Muscle layer of duodenum (tissue), 2 donors: ENCODE results near the gene TMEM63A.
"Not testable (repeated sequence)": the region's sequence is repeated elsewhere in the genome, so short reads cannot be mapped to it uniquely, and the experiment has no call there.

Experiments used
- H3K27ac ChIP-seq: one replicate; pipeline ENCODE4 v1.7.0; 2013; ENCODE audit warnings: mild to moderate bottlenecking, low read length
- H3K27me3 ChIP-seq: one replicate; pipeline ENCODE4 v1.7.0; 2013; ENCODE audit warnings: low read depth, mild to moderate bottlenecking, control low read depth, low read length
- H3K36me3 ChIP-seq, 2 donors: one replicate each; pipeline ENCODE4 v1.7.0; 2013; ENCODE audit warnings: low read length in 2 of 2, control low read depth in 1 of 2, mild to moderate bottlenecking in 1 of 2; ENCODE audit not compliant: insufficient read depth in 2 of 2, control insufficient read depth in 1 of 2
- H3K4me1 ChIP-seq, 2 donors: one replicate each; pipeline ENCODE4 v1.7.0; 2013; ENCODE audit warnings: low read length in 2 of 2, mild to moderate bottlenecking in 2 of 2, control low read depth in 1 of 2, moderate library complexity in 1 of 2; ENCODE audit not compliant: insufficient read depth in 2 of 2, control insufficient read depth in 1 of 2
- H3K4me3 ChIP-seq, 2 donors: one replicate each; pipeline ENCODE4 v1.7.0; 2013; ENCODE audit warnings: low read length in 2 of 2, low read depth in 1 of 2, mild to moderate bottlenecking in 1 of 2
- H3K9me3 ChIP-seq, 2 donors: one replicate each; pipeline ENCODE4 v1.7.0; 2013; ENCODE audit warnings: low read length in 2 of 2, control low read depth in 1 of 2, mild to moderate bottlenecking in 1 of 2; ENCODE audit not compliant: control insufficient read depth in 1 of 2
- donor health status: healthy.

Gene TMEM63A

DNA sequence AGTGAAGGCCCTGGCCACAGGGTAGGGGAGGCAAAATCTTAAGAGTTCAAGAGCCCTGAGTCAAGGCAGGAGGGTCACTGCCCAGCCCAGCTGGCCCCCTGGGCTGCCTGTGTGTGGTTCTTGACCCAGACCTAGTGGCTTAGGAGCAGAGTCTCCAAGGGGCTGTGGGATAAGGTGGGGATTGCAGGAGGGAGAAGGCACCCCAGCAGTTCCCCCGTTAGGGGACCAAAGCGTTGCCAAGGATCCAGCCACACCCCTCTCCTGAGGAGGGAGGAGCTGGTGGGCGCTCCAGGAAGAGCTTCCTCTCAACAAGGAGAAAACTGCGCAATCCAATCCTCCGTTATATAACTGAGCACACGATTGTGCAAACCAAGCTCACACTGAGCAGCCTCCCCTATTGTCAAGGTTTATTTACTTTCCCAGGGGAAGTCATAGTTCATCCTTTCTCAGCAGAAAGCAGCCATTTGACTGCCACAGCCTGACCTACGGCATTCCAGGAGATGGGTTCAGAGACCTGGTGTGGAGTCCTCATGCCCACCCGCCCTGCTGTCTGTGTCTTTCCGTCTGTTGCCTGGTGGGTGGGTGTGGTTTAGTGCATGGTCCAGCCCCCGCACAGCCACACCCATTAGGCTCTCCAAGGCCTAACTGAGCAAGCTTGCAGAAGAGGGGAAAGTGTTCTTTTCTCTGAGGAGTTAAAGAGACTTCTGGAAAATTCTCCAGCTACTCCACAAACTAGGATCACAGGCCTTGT is 68.8 kb downstream of the TMEM63A start:
- no peaks in the 10 kb centered on the region for H3K9me3 ChIP-seq
- H3K4me3 ChIP-seq, result peak overlapping the region in 1 of 2 donors; percentile 40
- H3K36me3 ChIP-seq, result peaks cover 0 to 8% of the 10 kb centered on the region in 2 donors
- no peaks in the 10 kb centered on the region for H3K27me3 ChIP-seq
- H3K4me1 ChIP-seq, result peaks cover 41 to 69% of the 10 kb centered on the region in 2 donors
- H3K27ac ChIP-seq, result peak overlapping the region; percentile 76

DNA sequence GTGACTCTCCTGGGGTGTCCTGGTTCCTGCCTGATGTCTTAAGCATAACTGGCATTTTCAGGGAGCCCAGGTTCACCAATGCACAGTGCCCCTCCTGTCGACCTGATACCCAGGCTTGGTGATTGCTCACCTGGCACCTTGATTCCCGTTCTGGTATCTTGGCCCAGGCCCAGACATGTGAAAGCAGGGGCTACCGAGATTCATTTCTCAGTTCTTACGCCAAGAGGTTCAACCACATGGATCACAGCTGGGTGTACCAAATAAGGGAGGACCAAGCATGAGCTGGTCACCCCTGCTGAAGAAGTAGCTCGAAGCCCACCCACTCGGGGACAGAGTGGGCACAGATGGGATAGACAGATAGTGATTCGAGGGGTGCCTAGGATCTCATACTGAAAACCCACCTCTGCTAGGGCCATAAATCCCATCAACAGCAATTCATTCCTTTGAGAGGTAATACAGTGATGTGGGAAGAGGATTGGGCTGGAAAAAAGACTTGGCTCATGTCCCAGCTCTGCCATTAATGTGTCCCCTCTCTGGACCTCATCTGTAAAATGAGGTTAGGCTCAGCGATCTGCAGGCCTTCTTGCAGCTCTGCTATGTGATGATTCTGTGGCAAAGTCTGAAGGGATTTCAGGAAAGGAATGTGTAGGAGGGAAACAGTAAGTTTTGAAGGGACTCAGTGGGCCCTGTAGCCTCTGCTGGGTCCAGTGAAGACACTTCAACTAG is 69.5 kb downstream of the TMEM63A start:
- Histone ChIP-seq H3K27ac (peak overlapping the region; percentile 76), H3K9me3 (no peaks in the 10 kb centered on the region), H3K36me3 (peaks cover 0 to 8% of the 10 kb centered on the region in 2 donors), H3K27me3 (no peaks in the 10 kb centered on the region), H3K4me3 (peak overlapping the region in 1 of 2 donors; percentile 7), H3K4me1 (peaks cover 34 to 62% of the 10 kb centered on the region in 2 donors)

DNA sequence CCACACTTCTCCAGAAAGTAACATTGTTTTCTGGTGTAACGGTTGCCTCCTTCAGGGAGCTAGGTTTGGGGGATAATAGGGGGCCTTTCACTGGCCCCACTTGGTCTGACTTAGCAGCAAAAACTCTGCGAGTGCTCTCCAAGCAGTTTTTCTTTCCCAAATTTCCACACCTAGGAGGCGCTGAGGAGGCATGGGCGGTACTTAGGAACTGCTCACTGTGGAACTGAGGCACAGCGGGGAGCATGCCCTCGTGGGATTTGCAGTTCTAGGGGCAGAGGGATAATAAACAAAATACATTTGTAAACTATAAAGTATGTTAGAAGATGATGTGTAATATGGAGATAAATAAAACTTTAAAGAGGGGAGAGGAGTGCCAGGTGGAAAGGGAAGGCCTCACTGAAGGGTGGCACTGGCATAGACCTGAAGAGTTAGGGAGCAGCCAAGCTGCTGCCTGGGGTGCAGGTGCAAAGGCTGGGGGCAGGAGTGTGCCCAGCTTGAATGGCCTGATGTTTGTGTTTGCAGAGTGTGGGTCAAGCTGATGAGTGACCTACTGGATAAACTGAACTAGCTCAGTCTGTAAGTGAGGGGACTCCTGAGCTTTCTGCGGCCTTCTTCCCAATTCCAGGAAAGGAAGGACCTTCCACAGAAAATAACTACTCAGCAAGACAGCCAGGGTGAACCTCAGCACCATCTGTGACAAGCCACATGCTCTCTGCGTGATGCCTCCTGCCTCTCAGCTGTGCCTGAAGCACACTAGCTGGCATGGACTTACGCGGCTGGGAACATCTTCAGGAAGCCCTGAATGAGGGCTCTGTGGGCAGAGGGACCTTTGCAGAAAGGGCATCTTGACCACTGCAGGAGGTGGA is 70.3 kb downstream of the TMEM63A start:
- Histone ChIP-seq H3K4me1 (peaks cover 26 to 54% of the 10 kb centered on the region in 2 donors), H3K27ac (peak overlapping the region; percentile 5), H3K4me3 (peak overlapping the region; percentile 69 to 72), H3K36me3 (peaks cover 0 to 3% of the 10 kb centered on the region in 2 donors), H3K9me3 (no peaks in the 10 kb centered on the region), H3K27me3 (no peaks in the 10 kb centered on the region)

DNA sequence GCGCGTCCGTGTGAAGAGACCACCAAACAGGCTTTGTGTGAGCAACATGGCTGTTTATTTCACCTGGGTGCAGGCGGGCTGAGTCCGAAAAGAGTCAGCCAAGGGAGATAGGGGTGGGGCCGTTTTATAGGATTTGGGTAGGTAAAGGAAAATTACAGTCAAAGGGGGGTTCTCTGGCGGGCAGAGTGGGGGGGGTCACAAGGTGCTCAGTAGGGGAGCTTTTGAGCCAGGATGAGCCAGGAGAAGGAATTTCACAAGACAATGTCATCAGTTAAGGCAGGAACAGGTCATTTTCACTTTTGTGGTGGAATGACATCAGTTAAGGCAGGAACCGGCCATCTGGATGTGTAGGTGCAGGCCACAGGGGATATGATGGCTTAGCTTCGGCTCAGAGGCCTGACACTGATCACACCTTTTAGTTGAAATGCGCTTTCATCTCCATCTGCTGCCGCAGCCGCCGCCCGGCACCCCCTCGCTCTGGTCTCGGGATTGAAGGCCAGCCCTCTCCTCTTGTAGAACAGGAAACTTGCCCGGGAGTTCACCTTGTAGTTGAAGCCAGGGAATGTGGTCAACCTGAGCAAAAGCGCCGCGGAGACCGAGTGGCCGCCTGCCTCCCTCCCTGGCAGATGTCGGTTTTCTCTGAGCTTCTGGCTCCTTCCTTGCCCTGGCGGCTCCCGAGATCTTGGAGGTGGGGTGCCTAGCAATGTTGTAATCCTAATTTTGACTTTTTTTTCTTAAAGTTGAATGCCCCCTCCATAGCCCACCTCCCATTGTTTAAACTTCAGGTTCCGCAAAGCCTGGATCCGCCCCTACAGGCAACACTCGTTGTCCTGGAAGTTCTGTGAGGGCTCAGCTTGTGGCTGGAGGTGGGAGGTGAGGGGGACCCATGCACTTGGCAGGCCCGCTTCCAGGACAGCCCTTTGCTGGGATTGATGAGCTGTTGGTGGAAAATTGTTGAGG is 71.3 kb downstream of the TMEM63A start:
- Histone ChIP-seq H3K4me1 (peaks cover 24 to 44% of the 10 kb centered on the region in 2 donors), H3K27ac (peak overlapping the region; percentile 23), H3K4me3 (peak overlapping the region; percentile 69 to 72)

DNA sequence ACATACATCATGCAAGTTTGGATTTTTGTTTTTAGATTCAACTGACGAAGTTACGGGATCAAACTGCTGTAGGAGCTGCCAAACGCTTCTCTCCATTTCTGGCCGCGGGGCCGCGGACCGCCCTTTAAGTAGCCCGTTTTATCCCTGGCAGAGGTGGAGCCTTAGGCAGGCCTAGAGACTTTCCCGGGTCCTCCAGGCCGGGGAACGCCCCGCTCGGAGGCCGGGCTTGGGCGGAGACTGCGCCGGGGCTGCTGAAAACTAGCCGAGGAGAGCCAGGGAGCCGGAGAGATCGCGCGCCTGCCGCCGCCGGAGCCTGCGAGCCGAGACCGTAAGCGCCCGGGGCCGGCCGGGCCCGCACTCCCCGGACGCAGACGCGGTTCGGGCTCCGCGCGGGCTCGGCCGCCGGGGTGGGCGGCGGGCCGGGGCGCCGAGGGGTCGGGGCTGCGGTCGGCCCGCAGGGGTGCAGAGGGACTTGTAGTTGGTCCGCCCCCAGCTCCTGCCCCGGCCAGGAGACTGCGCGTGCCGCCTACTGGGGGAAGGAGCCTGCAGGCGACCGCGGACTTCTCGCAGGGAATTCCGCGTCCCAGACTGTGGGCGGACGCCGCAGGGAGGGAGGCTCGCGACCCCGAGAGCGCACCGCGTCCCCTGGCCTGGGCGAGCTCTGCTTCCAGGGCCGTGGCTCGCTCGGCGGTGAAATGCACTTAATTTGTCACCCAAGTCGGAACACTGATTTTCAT is 72.2 kb downstream of the TMEM63A start, which contains the start of gene EPHX1:
Gene EPHX1, plus strand, starts transcription at position 283 of the 737 bp plus-strand sequence. CDS start 18,606 bp downstream, outside the sequence.
- Histone ChIP-seq H3K9me3 (no peaks in the 10 kb centered on the region), H3K27ac (peak within 1 kb of the TSS; percentile 23), H3K27me3 (no peaks in the 10 kb centered on the region), H3K4me3 (peak within 1 kb of the TSS; percentile 69 to 72), H3K4me1 (peaks cover 24 to 38% of the 10 kb centered on the region in 2 donors), H3K36me3 (no peaks in the 10 kb centered on the region)

More for the DNA sequence above, 71.3 kb downstream of the TMEM63A start:
- H3K36me3 ChIP-seq, H3K9me3 ChIP-seq, H3K27me3 ChIP-seq: not testable (repeated sequence)

DNA sequence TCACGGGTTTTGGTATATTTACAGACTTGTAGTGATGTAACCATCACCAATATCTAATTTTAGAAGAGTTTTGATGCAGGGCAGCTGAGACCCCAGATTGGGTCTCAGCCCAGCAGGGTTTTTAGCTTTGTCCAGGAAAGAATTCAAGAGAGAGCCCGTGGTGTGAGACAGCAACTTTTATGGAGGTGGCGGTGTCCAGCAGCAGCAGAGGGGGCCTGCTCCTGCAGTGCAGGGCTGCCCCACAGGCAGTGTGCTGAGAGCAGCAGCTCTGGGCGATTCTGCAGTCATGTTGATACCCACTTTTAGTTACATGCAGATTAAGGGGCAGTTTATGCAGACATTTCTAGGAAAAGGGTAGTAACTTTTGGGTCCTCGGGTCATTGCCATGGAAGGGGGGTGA is 74.0 kb downstream of the TMEM63A start:
- Histone ChIP-seq H3K9me3 (no peaks in the 10 kb centered on the region), H3K4me1 (peaks cover 7 to 20% of the 10 kb centered on the region in 2 donors), H3K27me3 (no peaks in the 10 kb centered on the region), H3K36me3 (no peaks in the 10 kb centered on the region), H3K27ac (no peak overlapping the region), H3K4me3 (no peak overlapping the region)

DNA sequence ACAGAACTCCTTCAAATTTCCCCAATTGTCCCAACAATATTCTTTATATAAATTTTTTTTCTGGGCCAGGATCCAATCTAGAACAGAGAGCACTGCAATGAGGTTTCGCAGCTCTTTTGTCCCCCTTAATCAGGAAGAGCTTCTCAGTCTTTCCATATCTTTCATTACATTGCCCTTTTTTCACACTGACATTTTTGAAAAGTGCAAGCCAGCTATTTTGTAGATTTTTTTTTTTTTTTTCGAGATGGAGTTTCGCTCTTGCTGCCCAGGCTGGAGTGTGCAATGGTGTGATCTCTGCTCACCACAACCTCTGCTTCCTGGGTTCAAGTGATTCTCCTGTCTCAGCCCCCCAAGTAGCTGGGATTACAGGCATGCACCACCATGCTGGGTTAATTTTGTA is 75.4 kb downstream of the TMEM63A start:
- H3K36me3 ChIP-seq, H3K27ac ChIP-seq, H3K4me1 ChIP-seq, H3K9me3 ChIP-seq, H3K4me3 ChIP-seq, H3K27me3 ChIP-seq: not testable (repeated sequence)

DNA sequence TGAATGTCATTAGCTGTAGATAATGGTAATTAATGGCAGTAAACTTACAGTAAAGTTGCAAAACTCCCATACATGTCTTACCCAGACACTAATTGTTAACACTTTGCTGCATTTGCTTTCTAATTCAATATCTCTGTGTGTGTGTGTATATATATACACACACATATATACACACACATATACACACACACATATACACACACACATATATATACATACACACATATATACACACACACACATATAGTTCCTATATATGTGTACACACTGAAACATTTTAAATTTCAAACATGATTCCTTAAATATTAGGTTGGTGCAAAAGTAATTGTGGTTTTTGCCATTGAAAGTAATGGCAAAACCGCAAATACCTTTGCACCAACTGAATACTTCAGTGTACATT is 75.9 kb downstream of the TMEM63A start:
- Histone ChIP-seq H3K27me3 (no peaks in the 10 kb centered on the region), H3K36me3 (no peaks in the 10 kb centered on the region), H3K4me3 (no peak overlapping the region), H3K27ac (no peak overlapping the region), H3K9me3 (no peaks in the 10 kb centered on the region), H3K4me1 (peaks cover 0 to 3% of the 10 kb centered on the region in 2 donors)

DNA sequence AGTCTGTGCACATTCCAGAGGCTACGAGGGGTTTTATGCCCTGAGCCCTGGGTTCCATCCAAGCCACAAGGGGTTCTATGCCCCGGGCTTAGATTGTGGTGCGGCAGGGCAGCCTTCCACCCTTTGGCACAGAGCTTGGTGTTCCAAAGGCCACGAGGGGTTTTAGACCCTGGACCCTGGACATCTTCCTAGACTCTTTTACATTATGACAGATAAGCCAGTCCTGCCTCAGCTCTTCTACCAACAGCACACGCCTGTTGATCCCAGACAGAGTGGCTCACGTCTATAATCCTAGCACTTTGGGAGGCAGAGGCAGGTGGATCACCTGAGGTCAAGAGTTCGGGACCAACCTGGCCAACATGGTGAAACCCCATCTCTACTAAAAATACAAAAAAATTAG is 81.0 kb downstream of the TMEM63A start:
- H3K9me3 ChIP-seq, H3K4me1 ChIP-seq, H3K27ac ChIP-seq, H3K27me3 ChIP-seq, H3K4me3 ChIP-seq, H3K36me3 ChIP-seq: not testable (repeated sequence)

DNA sequence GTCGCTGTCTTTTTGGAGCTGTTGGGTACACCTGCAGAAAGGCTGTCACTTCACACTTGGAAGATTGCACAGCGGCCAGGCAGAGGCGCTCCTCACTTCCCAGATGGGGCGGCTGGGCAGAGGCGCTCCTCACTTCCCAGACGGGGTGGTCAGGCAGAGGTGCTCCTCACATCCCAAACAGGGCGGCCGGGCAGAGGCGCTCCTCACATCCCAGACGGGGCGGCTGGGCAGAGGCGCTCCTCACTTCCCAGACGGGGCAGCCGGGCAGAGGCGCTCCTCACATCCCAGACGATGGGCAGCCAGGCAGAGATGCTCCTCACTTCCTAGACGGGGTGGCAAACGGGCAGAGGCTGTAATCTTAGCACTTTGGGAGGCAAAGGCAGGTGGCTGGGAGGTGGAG is 86.1 kb downstream of the TMEM63A start:
- H3K27ac ChIP-seq, H3K9me3 ChIP-seq, H3K4me3 ChIP-seq, H3K4me1 ChIP-seq, H3K27me3 ChIP-seq: not testable (repeated sequence)
- H3K36me3 ChIP-seq, result peaks cover 4 to 10% of the 10 kb centered on the region in 2 donors
